ENCODE data around the gene ARPP19. TPM values are rescaled to one million over a fixed set of nuclear protein-coding genes. Genes with fewer than 3 reads are reported as not detected.

Gene ARPP19, protein sequence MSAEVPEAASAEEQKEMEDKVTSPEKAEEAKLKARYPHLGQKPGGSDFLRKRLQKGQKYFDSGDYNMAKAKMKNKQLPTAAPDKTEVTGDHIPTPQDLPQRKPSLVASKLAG
- 73.4 and 75.0 TPM in 2 replicates for total RNA-seq (2013; cell fraction: nucleolus; rRNA removed)
- total RNA-seq (2014; rRNA removed) = 122 and 150 TPM in 2 replicates
- 123 and 129 TPM in 2 replicates for total RNA-seq (2014; rRNA removed; fragmentation: Illumina TruSeq; extraction: Trizol)
- total RNA-seq (2021) = 161 and 167 TPM in 2 replicates
- polyA plus RNA-seq (2011; ENCODE audit: low read depth) = 27.5 TPM
- 167 and 209 TPM in 2 replicates for polyA plus RNA-seq (2011; rRNA removed)
- polyA plus RNA-seq (2011; cell fraction: cytosol; rRNA removed) = 40.2 and 49.8 TPM in 2 replicates
- 24.9 and 28.6 TPM in 2 replicates for polyA plus RNA-seq (2011; cell fraction: nucleus; rRNA removed)
- polyA plus RNA-seq (2012) = 48.0 and 52.4 TPM in 2 replicates
- 119 and 147 TPM in 2 replicates for polyA plus RNA-seq (2014; fragmentation: Illumina TruSeq; extraction: Trizol)
- polyA plus RNA-seq (2014; fragmentation: Nextera tagmentation; extraction: Ambion mirVana) = 100 to 1,000 TPM in 1 of 2 experiments, 10 to 100 TPM in 1; 77.2 to 114 TPM
- polyA plus RNA-seq (2014; rRNA removed) = 71.2 and 84.8 TPM in 2 replicates
- 100 to 1,000 TPM; 120 to 124 TPM for polyA plus RNA-seq (2016; fragmentation: Nextera tagmentation; extraction: Ambion mirVana)
- polyA minus RNA-seq (2011; rRNA and poly(A)+ RNA removed) = 62.9 and 115 TPM in 2 replicates
- 40.1 and 44.7 TPM in 2 replicates for polyA minus RNA-seq (2011; cell fraction: cytosol; rRNA and poly(A)+ RNA removed)
- polyA minus RNA-seq (2011; cell fraction: nucleus; rRNA and poly(A)+ RNA removed) = 13.4 and 25.0 TPM in 2 replicates
- percentile 98 among the genes with signal in this experiment for Bru-seq, nascent RNA
- percentile 99 among the genes with signal in this experiment for BruChase-seq, experiment 1, labeled RNA remaining after a 6-hour chase
- percentile 99 among the genes with signal in this experiment for BruChase-seq, experiment 2, labeled RNA remaining after a 2-hour chase
- long read RNA-seq, experiment 1, full-length matches to known transcripts = 61 of 69 reads
- long read RNA-seq, experiment 1, partial matches to known transcripts = 6 of 69 reads
- long read RNA-seq, experiment 1, other reads (novel, unspliced or antisense) = 2 of 69 reads
- long read RNA-seq, experiment 2, full-length matches to known transcripts = 167 of 214 reads
- long read RNA-seq, experiment 2, partial matches to known transcripts = 24 of 214 reads
- long read RNA-seq, experiment 2, other reads (novel, unspliced or antisense) = 23 of 214 reads

DNA sequence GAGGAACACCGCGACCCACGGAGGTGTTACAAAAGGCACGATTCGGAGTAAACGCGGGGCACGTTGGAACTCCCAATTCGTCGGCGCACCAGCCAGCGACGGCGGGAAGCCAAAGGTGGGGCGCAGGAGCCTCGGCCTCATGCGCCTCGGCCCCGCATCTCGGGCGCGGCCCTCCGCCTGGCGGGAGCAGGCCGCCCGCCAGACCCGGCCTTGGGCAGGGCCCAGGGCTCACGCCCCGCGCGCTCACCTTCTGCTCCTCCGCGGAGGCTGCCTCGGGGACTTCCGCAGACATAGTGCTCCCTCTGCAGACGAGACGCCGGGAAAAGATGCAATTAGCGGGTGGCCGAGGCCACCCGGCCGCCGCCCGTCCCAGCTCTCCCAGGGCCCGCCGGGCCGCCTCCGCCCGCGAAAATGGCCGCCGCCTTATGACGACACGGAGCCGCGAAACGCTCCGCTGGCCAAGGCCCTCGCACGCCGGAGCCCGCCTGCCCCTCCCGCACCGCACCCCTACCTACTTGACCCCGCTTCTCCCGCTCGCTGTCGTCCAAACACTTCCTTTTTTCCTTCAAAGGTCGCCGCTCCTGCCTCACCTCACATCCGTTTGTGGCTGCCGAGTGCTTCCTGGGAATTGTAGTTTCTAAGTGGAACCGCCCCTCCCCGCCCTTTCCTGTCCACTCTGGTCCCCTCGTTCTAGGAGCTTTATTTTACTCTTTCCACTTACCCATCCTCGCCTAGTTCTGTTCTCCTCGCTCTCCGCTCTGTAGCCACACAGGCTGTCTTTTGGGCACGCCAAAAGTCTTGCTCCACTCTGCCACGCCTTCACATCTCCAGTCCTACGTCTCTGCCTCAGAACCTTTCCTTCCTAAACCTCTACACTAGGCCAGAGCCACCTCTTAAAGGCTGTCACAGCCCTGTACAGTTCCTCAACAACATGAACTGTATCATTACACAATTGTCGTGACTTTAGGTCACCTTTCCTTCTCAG lies at the start of gene ARPP19:
Gene ARPP19 (minus strand): TSS at position 430 of the 985 bp plus-strand sequence. CDS start 138 bp downstream, at position 292.
- peak; percentile 81 for ATAC-seq
- SMC1A ChIA-PET (ENCODE audit: uncharacterized antibody, unreplicated experiment) = interaction anchor here (1.2 to 1.3 kb wide), 3 partner anchors 38 to 166 kb away, joined by 3 to 4 read pairs (median 4); no protein-coding TSS in a partner anchor
- in situ Hi-C loops (cut with MboI) = no loop called here
- 0 out of 2 replicates have a peak, but pooled peaks have one; percentile 20 for TF ChIP-seq IRF4 (IDR thresholded peaks at IDR 0.05; ENCODE audit: low read depth, low read length)
- TF ChIP-seq POLR2AphosphoS2 (IDR thresholded peaks at IDR 0.05; ENCODE audit: low read depth, low read length) = no peak
- TF ChIP-seq ATF2 (IDR thresholded peaks at IDR 0.05; ENCODE audit: low read length) = no peak
- TF ChIP-seq, protein P1, sequence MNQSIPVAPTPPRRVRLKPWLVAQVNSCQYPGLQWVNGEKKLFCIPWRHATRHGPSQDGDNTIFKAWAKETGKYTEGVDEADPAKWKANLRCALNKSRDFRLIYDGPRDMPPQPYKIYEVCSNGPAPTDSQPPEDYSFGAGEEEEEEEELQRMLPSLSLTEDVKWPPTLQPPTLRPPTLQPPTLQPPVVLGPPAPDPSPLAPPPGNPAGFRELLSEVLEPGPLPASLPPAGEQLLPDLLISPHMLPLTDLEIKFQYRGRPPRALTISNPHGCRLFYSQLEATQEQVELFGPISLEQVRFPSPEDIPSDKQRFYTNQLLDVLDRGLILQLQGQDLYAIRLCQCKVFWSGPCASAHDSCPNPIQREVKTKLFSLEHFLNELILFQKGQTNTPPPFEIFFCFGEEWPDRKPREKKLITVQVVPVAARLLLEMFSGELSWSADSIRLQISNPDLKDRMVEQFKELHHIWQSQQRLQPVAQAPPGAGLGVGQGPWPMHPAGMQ (IDR thresholded peaks at IDR 0.05; ENCODE audit: borderline replicate concordance) = no peak
- no peak for TF ChIP-seq BMI1 (IDR thresholded peaks at IDR 0.05; ENCODE audit: borderline replicate concordance)
- TF ChIP-seq LARP7 (IDR thresholded peaks at IDR 0.05) = peak; percentile 92
- peak; percentile 85 for TF ChIP-seq GATAD2B (conservative IDR thresholded peaks at IDR 0.05; ENCODE audit: low read depth)
- no peak for TF ChIP-seq ZNF622 (IDR thresholded peaks at IDR 0.05)
- TF ChIP-seq MAX (IDR thresholded peaks at IDR 0.05; ENCODE audit: low read depth, low read length) = no peak; the same call in 1 of the 2 replicates
- TF ChIP-seq RCOR1 (conservative IDR thresholded peaks at IDR 0.05; ENCODE audit: low read depth, low read length) = no peak
- peak; percentile 86 for TF ChIP-seq TCF7 (IDR thresholded peaks at IDR 0.05; ENCODE audit: borderline replicate concordance)
- TF ChIP-seq DPF2 (IDR thresholded peaks at IDR 0.05) = peak; percentile 86
- no peak for TF ChIP-seq MEF2B (IDR thresholded peaks at IDR 0.05; ENCODE audit: partially characterized antibody, poor library complexity, severe bottlenecking)
- TF ChIP-seq CBX3 (IDR thresholded peaks at IDR 0.05; ENCODE audit: borderline replicate concordance, low read depth) = no peak

More for the DNA sequence above, at the start of gene ARPP19:
- POLR2A ChIA-PET = interaction anchor here (1.0 to 1.1 kb wide), 2 partner anchors 16 to 39 kb away, joined by 3 to 4 read pairs; no protein-coding TSS in a partner anchor
- DNase-seq (ENCODE audit: low read depth, low spot score) (peak; percentile 69), FAIRE-seq (peak; percentile 69)
- intact Hi-C loops (cut with micrococcal nuclease; ENCODE audit: unreplicated experiment) = loop anchor here (2.0 to 5.0 kb wide), 6 partner anchors 102 to 312 kb away; partner anchors contain the start of gene ATOSA
- no TSS peak for BruUV-seq (replicated peaks)
- H3K9ac ChIP-seq (ENCODE audit: control insufficient read depth, insufficient read depth, low read length) = peak within 1 kb of the TSS; percentile 96
- H3K36me3 ChIP-seq (ENCODE audit: control insufficient read depth in 2 of 2, insufficient read depth in 2 of 2, low read length in 1 of 2) = no peaks in the 10 kb centered on the region
- H3K4me3 ChIP-seq = peak within 1 kb of the TSS; percentile 72
- peaks cover 7% of the 10 kb centered on the region for H3K4me1 ChIP-seq (ENCODE audit: control insufficient read depth, insufficient read depth, low read length)
- no peaks in the 10 kb centered on the region for H3K27me3 ChIP-seq (replicated peaks in 1 of 2; ENCODE audit: control insufficient read depth in 2 of 2, insufficient read depth in 2 of 2, low read length in 1 of 2)
- H4K20me1 ChIP-seq (ENCODE audit: control insufficient read depth, insufficient read depth) = peaks cover 2% of the 10 kb centered on the region; the same call in 1 of the 2 replicates
- H3K9me3 ChIP-seq (replicated peaks; ENCODE audit: control insufficient read depth, insufficient read depth, low read length) = no peaks in the 10 kb centered on the region
- peak within 1 kb of the TSS; percentile 36 for H3K4me2 ChIP-seq (ENCODE audit: control insufficient read depth, insufficient read depth)
- peak within 1 kb of the TSS; percentile 93 for H3K27ac ChIP-seq (ENCODE audit: control insufficient read depth, insufficient read depth)
- H2AFZ ChIP-seq (ENCODE audit: control insufficient read depth, low read depth, low read length) = peak within 1 kb of the TSS; percentile 98
- RAD21 ChIA-PET (ENCODE audit: unreplicated experiment) = interaction anchor here (0.7 to 1.3 kb wide), 5 partner anchors 11 to 312 kb away, joined by 3 to 5 read pairs (median 3); no protein-coding TSS in a partner anchor
- CTCF ChIA-PET = interaction anchor here (1.3 kb wide), 2 partner anchors 312 to 315 kb away, joined by 4 to 5 read pairs; no protein-coding TSS in a partner anchor
- peaks cover 48% of the 10 kb centered on the region for H3K79me2 ChIP-seq (ENCODE audit: control insufficient read depth, insufficient read depth, low read length)
- 5% methylated on average over 82 of the region's 82 CpGs for WGBS (ENCODE audit: insufficient coverage, insufficient replicate concordance, low lambda C conversion rate, missing lambda C conversion rate)

Data from GM12878 (cell line).